ENCODE data around the gene SCN9A. TPM values are rescaled to one million over a fixed set of nuclear protein-coding genes. Genes with fewer than 3 reads are reported as not detected.

Gene SCN9A
- polyA plus RNA-seq, 4 donors, result 2.0 to 2.9 (median 2.3) TPM

GRCh38 chr2:166188084-166188483, 187.7 kb downstream of the SCN9A start:
- DNase-seq (ENCODE audit: low read depth in 4 of 4, low spot score in 3 of 4), result no peak

GRCh38 chr2:166184789-166185188, 191.0 kb downstream of the SCN9A start:
- no peak for DNase-seq (ENCODE audit: low read depth in 4 of 4, low spot score in 3 of 4)

- DNase-seq (ENCODE audit: low read depth in 4 of 4, low spot score in 3 of 4), result no peak
These were observed 194.0 kb downstream of the SCN9A start for GRCh38 chr2:166181813-166182154.

GRCh38 chr2:166180951-166181812, 194.6 kb downstream of the SCN9A start:
- peak in 3 of 4 donors; percentile 10 to 32 (median 14) for DNase-seq (ENCODE audit: low read depth in 4 of 4, low spot score in 3 of 4)

DNA sequence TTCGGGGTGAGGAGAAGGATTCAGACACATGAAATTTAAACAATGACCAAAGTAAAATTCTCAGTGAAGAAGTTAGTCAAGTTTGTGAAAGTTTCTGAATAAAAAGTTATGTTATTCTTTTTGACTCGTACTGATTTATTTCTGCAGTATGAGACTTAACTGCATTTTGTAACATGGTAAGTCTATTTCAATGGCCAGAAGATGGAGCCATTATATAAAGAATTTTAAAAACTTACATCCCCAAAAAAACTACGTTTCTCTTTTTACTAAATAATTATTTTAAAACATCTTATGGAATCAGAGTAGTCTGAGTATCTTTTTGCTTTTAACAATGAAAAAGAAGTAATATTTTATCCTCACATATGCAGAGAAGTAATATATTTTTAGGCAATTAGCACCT, 196.5 kb downstream of the SCN9A start:
- no peak for DNase-seq (ENCODE audit: low read depth in 4 of 4, low spot score in 3 of 4)

DNA sequence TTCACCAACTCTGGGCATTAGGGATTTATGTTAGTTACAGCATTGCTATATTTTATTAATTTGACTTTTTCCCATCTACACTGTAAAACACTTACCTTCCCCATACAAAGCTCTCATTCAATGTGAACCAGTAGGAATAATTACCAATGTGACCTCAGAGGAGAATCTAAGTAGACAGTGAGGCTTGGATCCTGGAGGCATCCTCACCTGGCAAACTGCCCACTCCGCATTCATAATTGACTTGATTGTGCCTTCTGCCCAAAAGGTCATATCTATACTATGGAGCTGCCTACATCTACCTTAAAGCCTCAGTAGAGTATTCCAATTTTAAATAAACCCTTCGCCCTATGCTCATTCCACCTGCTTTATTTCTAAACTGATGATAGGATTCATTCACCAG, 202.5 kb downstream of the SCN9A start:
- no peak for DNase-seq (ENCODE audit: low read depth in 4 of 4, low spot score in 3 of 4)

DNA sequence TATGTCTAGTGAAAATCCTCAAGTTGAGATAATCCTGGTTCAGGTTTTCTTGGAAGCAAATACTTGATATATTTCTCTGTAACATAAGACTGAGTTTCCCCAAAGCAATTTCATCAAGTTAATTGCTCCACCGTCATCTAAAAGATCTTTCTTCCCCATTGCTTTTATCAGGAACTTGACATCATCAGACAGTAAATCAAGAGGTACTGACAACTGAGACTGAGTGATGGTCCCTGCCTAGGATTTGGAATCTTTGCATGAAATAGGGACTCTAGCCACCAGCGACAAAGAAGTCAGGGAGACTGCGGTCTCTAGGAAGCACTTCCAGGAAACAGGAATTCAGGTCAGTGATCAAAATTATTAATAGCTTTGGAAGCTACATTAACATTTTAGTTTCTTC, 204.5 kb downstream of the SCN9A start:
- DNase-seq (ENCODE audit: low read depth in 4 of 4, low spot score in 3 of 4), result no peak

DNA sequence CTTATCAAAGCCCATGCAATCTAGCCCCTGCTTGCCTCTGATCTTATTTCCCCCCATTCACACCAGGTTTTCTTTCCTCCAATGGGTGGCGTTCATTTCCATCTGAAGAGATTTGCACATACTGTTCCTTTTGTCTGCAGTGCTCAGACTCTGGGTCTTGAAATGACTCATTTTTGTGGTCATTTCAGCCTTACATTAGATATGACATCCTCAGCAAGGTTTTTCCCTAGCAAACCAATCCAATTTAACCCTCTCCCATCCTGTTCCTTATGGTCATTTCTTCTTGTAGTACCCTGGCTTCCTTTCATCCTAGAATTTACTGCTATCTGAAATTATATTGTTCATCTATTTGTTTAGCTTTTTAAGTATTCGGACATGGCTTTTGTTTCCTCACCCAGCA, 205.4 kb downstream of the SCN9A start:
- no peak for DNase-seq (ENCODE audit: low read depth in 4 of 4, low spot score in 3 of 4)

DNA sequence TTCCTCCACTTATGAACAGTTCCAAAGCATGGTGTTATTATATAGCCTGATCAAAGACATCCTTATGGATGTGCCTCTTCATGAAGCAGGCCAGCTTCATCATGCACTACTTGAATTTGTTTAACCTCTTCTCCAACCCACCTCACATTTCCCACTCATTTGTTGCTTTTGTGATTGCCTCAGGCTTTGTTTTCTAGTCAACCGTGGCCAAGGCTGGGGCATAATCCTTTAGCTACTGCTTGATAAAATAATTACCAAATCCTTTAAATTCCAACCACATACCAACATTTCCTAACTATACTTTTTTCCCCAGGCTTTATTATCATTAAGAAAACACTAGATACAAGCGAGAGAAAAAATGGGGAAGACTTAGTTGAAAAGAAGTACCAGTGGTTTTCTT, 208.3 kb downstream of the SCN9A start:
- peak in 2 of 4 donors; percentile 6 to 11 for DNase-seq (ENCODE audit: low read depth in 4 of 4, low spot score in 3 of 4)

GRCh38 chr2:166163775-166164174, 212.0 kb downstream of the SCN9A start:
- DNase-seq (ENCODE audit: low read depth in 4 of 4, low spot score in 3 of 4), result no peak

DNA sequence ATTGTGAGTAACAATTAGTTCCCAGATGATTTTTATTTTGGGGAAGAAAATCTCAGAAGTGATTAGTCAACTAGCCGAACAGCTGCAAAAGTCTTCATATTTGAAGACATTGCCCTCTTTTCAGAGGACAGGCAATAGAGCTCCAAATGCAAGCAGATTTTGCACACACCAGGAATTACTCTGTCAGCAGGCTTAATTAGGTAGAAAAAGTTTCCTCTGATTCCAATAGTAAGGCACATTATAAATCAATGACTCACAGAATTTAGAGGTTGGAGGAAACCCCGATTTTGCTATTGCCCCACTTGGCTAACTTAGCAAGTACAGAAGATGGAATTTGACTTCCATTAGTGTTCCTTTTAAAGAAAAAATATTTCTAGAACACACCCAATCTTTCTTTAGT, 217.2 kb downstream of the SCN9A start:
- no peak for DNase-seq (ENCODE audit: low read depth in 4 of 4, low spot score in 3 of 4)

- DNase-seq (ENCODE audit: low read depth in 4 of 4, low spot score in 3 of 4), result no peak
These were observed 218.2 kb downstream of the SCN9A start for GRCh38 chr2:166157578-166157977.

GRCh38 chr2:166156985-166157490, 218.7 kb downstream of the SCN9A start:
- no peak for DNase-seq (ENCODE audit: low read depth in 4 of 4, low spot score in 3 of 4)

- DNase-seq (ENCODE audit: low read depth in 4 of 4, low spot score in 3 of 4), result no peak
These were observed 220.2 kb downstream of the SCN9A start for GRCh38 chr2:166155589-166155988.

DNA sequence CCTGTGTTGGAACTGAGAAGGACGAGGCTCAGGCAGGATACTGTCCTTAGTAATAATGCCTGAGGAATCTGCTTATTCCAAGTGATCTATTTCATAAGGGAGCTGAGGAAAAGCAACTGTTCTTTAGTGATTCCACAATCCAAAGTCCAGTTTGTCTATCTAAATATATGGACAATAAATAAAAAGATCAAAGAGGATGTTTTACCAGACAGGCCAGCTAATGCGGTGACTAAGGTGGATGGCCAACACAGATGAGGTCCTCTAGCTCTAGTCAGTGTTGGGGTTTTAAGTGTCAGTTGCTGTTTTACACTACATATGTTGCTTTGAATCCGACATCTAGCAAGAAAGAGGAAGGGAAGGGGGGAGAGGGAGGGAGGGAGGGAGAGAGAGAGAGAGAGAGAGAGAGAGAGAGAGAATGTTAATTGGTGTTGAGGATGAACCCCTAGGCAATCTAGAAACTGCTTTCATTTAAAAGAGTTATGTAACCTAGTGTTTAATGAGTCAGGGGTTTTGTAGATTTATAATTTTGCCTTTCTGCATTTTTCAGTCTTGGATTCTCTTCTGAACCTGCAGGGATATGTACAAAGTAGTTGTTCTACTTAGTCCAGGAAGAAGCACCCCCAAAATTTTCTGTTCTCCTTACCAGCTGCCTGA, 220.9 kb downstream of the SCN9A start:
- DNase-seq (ENCODE audit: low read depth in 4 of 4, low spot score in 3 of 4), result no peak

GRCh38 chr2:166152064-166152463, 223.7 kb downstream of the SCN9A start:
- DNase-seq (ENCODE audit: low read depth in 4 of 4, low spot score in 3 of 4), result no peak

GRCh38 chr2:166148500-166149400, 227.0 kb downstream of the SCN9A start:
- no peak for DNase-seq (ENCODE audit: low read depth in 4 of 4, low spot score in 3 of 4)

DNA sequence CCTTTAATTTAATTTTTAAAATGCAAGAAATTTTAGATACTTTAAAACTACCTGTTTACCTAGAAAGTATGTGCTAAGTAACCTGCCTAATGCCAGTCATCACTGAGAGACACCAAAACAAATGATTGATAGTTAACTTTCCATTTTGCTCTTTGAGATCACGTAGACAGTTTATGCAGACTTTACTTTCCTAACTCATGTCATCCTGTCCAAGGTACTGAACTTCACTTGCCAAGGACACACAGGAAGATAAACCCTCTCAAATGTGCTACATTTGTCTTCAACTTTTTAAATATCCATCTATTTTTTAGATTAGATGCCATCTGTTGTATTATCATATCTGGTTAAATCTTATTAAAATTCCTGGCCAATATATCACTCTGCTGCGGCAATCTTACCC, 227.9 kb downstream of the SCN9A start:
- DNase-seq (ENCODE audit: low read depth in 4 of 4, low spot score in 3 of 4), result no peak
